ENCODE measurements around the gene HSD11B1. TPM values are rescaled to one million over a fixed set of nuclear protein-coding genes. Genes with fewer than 3 reads are reported as not detected.

The HSD11B1 gene
- polyA plus RNA-seq, 1 donor from 2014 or later, result not detected

- Histone ChIP-seq H3K36me3 (ENCODE audit: insufficient read depth, low read length) (no peaks in the 10 kb centered on the region), H4K20me1 (ENCODE audit: insufficient read depth) (no peaks in the 10 kb centered on the region), H3K79me2 (replicated peaks; ENCODE audit: insufficient read depth, low read length) (no peaks in the 10 kb centered on the region), H3K9ac (ENCODE audit: low read length) (no peak overlapping the region), H3K4me3 (ENCODE audit: low read length) (no peak overlapping the region), H3K27ac (ENCODE audit: low read length) (no peak overlapping the region), H3K9me2 (ENCODE audit: insufficient read depth, low read length) (no peaks in the 10 kb centered on the region), H3K4me2 (ENCODE audit: low read length) (no peak overlapping the region), H2AFZ (ENCODE audit: low read depth, low read length) (no peak overlapping the region), H3F3A (ENCODE audit: insufficient read depth, low read length, poor library complexity, severe bottlenecking) (no peaks in the 10 kb centered on the region), H3K9me3 (ENCODE audit: low read length) (no peaks in the 10 kb centered on the region), H3K27me3 (ENCODE audit: insufficient read depth, low read depth, low read length) (no peaks in the 10 kb centered on the region)
- TF ChIP-seq RAD21 (conservative IDR thresholded peaks at IDR 0.05) (no peak), REST (IDR thresholded peaks at IDR 0.05; ENCODE audit: borderline replicate concordance) (no peak), MXI1 (conservative IDR thresholded peaks at IDR 0.05; ENCODE audit: poor library complexity, severe bottlenecking) (no peak), CTCF (IDR thresholded peaks at IDR 0.05; ENCODE audit: poor library complexity, severe bottlenecking) (no peak), TAF1 (IDR thresholded peaks at IDR 0.05; ENCODE audit: low read depth) (no peak), EZH2 (IDR thresholded peaks at IDR 0.05; ENCODE audit: borderline replicate concordance, insufficient read depth, low read length, poor library complexity, severe bottlenecking) (no peak), POLR2AphosphoS5 (IDR thresholded peaks at IDR 0.05) (no peak), EP300 (conservative IDR thresholded peaks at IDR 0.05; ENCODE audit: poor library complexity, severe bottlenecking) (no peak)
Measured at GRCh38 chr1:209746451-209747165, 42.0 kb downstream of the HSD11B1 start.

- Histone ChIP-seq H3K9me3 (ENCODE audit: low read length) (no peaks in the 10 kb centered on the region), H3F3A (ENCODE audit: insufficient read depth, low read length, poor library complexity, severe bottlenecking) (no peaks in the 10 kb centered on the region), H3K27me3 (ENCODE audit: insufficient read depth, low read depth, low read length) (no peaks in the 10 kb centered on the region), H3K79me2 (replicated peaks; ENCODE audit: insufficient read depth, low read length) (no peaks in the 10 kb centered on the region), H3K9ac (ENCODE audit: low read length) (no peak overlapping the region), H3K36me3 (ENCODE audit: insufficient read depth, low read length) (no peaks in the 10 kb centered on the region), H2AFZ (ENCODE audit: low read depth, low read length) (no peak overlapping the region), H4K20me1 (ENCODE audit: insufficient read depth) (no peaks in the 10 kb centered on the region), H3K27ac (ENCODE audit: low read length) (no peak overlapping the region), H3K9me2 (ENCODE audit: insufficient read depth, low read length) (no peaks in the 10 kb centered on the region), H3K4me2 (ENCODE audit: low read length) (no peak overlapping the region), H3K4me3 (ENCODE audit: low read length) (peak overlapping the region; percentile 26)
- TF ChIP-seq CTCF (IDR thresholded peaks at IDR 0.05; ENCODE audit: poor library complexity, severe bottlenecking), result peak; percentile 67
- TF ChIP-seq REST (IDR thresholded peaks at IDR 0.05; ENCODE audit: borderline replicate concordance), result no peak
- TF ChIP-seq RAD21 (conservative IDR thresholded peaks at IDR 0.05), result peak; percentile 33
- TF ChIP-seq EP300 (conservative IDR thresholded peaks at IDR 0.05; ENCODE audit: poor library complexity, severe bottlenecking), result no peak
- no peak for TF ChIP-seq EZH2 (IDR thresholded peaks at IDR 0.05; ENCODE audit: borderline replicate concordance, insufficient read depth, low read length, poor library complexity, severe bottlenecking)
- no peak for TF ChIP-seq POLR2AphosphoS5 (IDR thresholded peaks at IDR 0.05)
- no peak for TF ChIP-seq TAF1 (IDR thresholded peaks at IDR 0.05; ENCODE audit: low read depth)
- TF ChIP-seq MXI1 (conservative IDR thresholded peaks at IDR 0.05; ENCODE audit: poor library complexity, severe bottlenecking), result no peak
Measured at GRCh38 chr1:209747580-209748262, 43.1 kb downstream of the HSD11B1 start.
